ENCODE data around the gene ITGAX. TPM values are rescaled to one million over a fixed set of nuclear protein-coding genes. Genes with fewer than 3 reads are reported as not detected.
"Not testable (repeated sequence)": the region's sequence is repeated elsewhere in the genome, so short reads cannot be mapped to it uniquely, and the experiment has no call there.

ITGAX gene
- polyA plus RNA-seq (ENCODE audit: insufficient read length in 3 of 3) = under 1 TPM; 0.53 to 0.69 (median 0.57) TPM

- no peak for DNase-seq (ENCODE audit: low read depth in 3 of 3, low spot score in 2 of 3)
Observed at GRCh38 chr16:31354394-31355291, at the start of gene ITGAX. TSS of gene ITGAX (plus strand) at chr16:31355176. CDS start at chr16:31355255, 79 bp downstream.

GRCh38 chr16:31305219-31305618 lies 49.8 kb upstream of the ITGAX start:
- no peak for DNase-seq (ENCODE audit: low read depth in 3 of 3, low spot score in 2 of 3)

- DNase-seq (ENCODE audit: low read depth in 3 of 3, low spot score in 2 of 3) = not testable (repeated sequence)
Observed at GRCh38 chr16:31308381-31308780, 46.6 kb upstream of the ITGAX start.

- no peak for DNase-seq (ENCODE audit: low read depth in 3 of 3, low spot score in 2 of 3)
Observed at GRCh38 chr16:31322500-31322899, 32.5 kb upstream of the ITGAX start.

GRCh38 chr16:31323959-31324629 lies 30.9 kb upstream of the ITGAX start:
- DNase-seq (ENCODE audit: low read depth in 3 of 3, low spot score in 2 of 3) = no peak

- DNase-seq (ENCODE audit: low read depth in 3 of 3, low spot score in 2 of 3) = no peak
Observed at GRCh38 chr16:31325171-31325570, 29.8 kb upstream of the ITGAX start.

- no peak for DNase-seq (ENCODE audit: low read depth in 3 of 3, low spot score in 2 of 3)
Observed at GRCh38 chr16:31327646-31328225, 27.2 kb upstream of the ITGAX start.

GRCh38 chr16:31328322-31329052 lies 26.5 kb upstream of the ITGAX start:
- no peak for DNase-seq (ENCODE audit: low read depth in 3 of 3, low spot score in 2 of 3)

GRCh38 chr16:31329671-31330552 lies 25.1 kb upstream of the ITGAX start:
- no peak for DNase-seq (ENCODE audit: low read depth in 3 of 3, low spot score in 2 of 3)

GRCh38 chr16:31330553-31330890 lies 24.5 kb upstream of the ITGAX start:
- no peak for DNase-seq (ENCODE audit: low read depth in 3 of 3, low spot score in 2 of 3)

GRCh38 chr16:31331141-31331764 lies 23.7 kb upstream of the ITGAX start:
- DNase-seq (ENCODE audit: low read depth in 3 of 3, low spot score in 2 of 3) = no peak

GRCh38 chr16:31331807-31332301 lies 23.1 kb upstream of the ITGAX start:
- no peak for DNase-seq (ENCODE audit: low read depth in 3 of 3, low spot score in 2 of 3)

- DNase-seq (ENCODE audit: low read depth in 3 of 3, low spot score in 2 of 3) = no peak
Observed at GRCh38 chr16:31332544-31332943, 22.4 kb upstream of the ITGAX start.

GRCh38 chr16:31333686-31334649 lies 21.0 kb upstream of the ITGAX start:
- no peak for DNase-seq (ENCODE audit: low read depth in 3 of 3, low spot score in 2 of 3)

GRCh38 chr16:31334934-31335333 lies 20.0 kb upstream of the ITGAX start:
- no peak for DNase-seq (ENCODE audit: low read depth in 3 of 3, low spot score in 2 of 3)

GRCh38 chr16:31335431-31335830 lies 19.5 kb upstream of the ITGAX start:
- no peak for DNase-seq (ENCODE audit: low read depth in 3 of 3, low spot score in 2 of 3)

GRCh38 chr16:31338166-31338685 lies 16.8 kb upstream of the ITGAX start:
- not testable (repeated sequence) for DNase-seq (ENCODE audit: low read depth in 3 of 3, low spot score in 2 of 3)

- DNase-seq (ENCODE audit: low read depth in 3 of 3, low spot score in 2 of 3) = no peak
Observed at GRCh38 chr16:31344712-31345111, 10.3 kb upstream of the ITGAX start.
